Esophagus squamous epithelium (tissue), 4 donors: ENCODE data around the gene C14orf180.

Source experiments
- CTCF ChIP-seq, 6 experiments: fragments of 450-650 bp in 4 of 6; fragments of 200-600 bp in 2 of 6; sonication (generic) in 2 of 6; IDR thresholded peaks; one replicate each; pipeline ENCODE4 v1.5.1; 2016 to 2019; ENCODE audit warnings: antibody characterized with exemption in 6 of 6, mild to moderate bottlenecking in 4 of 6, moderate library complexity in 4 of 6
- POLR2A ChIP-seq, 4 donors: fragments of 450-650 bp; IDR thresholded peaks; one replicate each; pipeline ENCODE4 v1.6.1; 2017; ENCODE audit warnings: antibody characterized with exemption in 4 of 4, mild to moderate bottlenecking in 4 of 4, moderate library complexity in 3 of 4

- TF ChIP-seq POLR2A (IDR thresholded peaks at IDR 0.05) (no peak), CTCF (IDR thresholded peaks at IDR 0.05) (no peak)
These were observed 29.2 kb upstream of the C14orf180 start for GRCh38 chr14:104550340-104550860.
